Medulla oblongata (tissue), 1 donor: ENCODE data around the gene PI4KB.
A peak's percentile ranks its signal among the peaks of the same experiment; 100 is the strongest.
"Not testable (repeated sequence)": the region's sequence is repeated elsewhere in the genome, so short reads cannot be mapped to it uniquely, and the experiment has no call there.

Source experiments
- DNase-seq: peaks from one replicate; pipeline ENCODE4 v3.0.0-alpha.2; 2015; ENCODE audit errors: extremely low spot score

The PI4KB gene

GRCh38 chr1:151281225-151281968 is 45.8 kb downstream of the PI4KB start:
- peak; percentile 98 for DNase-seq

- DNase-seq: peak; percentile 53
Observed at GRCh38 chr1:151277249-151277648, 50.0 kb downstream of the PI4KB start.

- DNase-seq: not testable (repeated sequence)
Observed at GRCh38 chr1:151275341-151275740, 51.9 kb downstream of the PI4KB start.

GRCh38 chr1:151273924-151274466 is 53.2 kb downstream of the PI4KB start:
- no peak for DNase-seq

- DNase-seq: no peak
Observed at GRCh38 chr1:151267760-151268159, 59.5 kb downstream of the PI4KB start.

GRCh38 chr1:151266821-151267220 is 60.4 kb downstream of the PI4KB start:
- DNase-seq: no peak

GRCh38 chr1:151266315-151266714 is 60.9 kb downstream of the PI4KB start:
- no peak for DNase-seq

- no peak for DNase-seq
Observed at GRCh38 chr1:151265446-151266236, 61.6 kb downstream of the PI4KB start.

- no peak for DNase-seq
Observed at GRCh38 chr1:151259351-151259750, 67.9 kb downstream of the PI4KB start.

- no peak for DNase-seq
Observed at GRCh38 chr1:151255381-151255780, 71.8 kb downstream of the PI4KB start.

GRCh38 chr1:151254217-151255213 is 72.7 kb downstream of the PI4KB start, which contains the start of gene PSMD4:
TSS of gene PSMD4 (plus strand) at chr1:151254734. CDS start at chr1:151254783, 49 bp downstream.
- DNase-seq: peak; percentile 98

GRCh38 chr1:151251656-151252470 is 75.4 kb downstream of the PI4KB start:
- peak; percentile 79 for DNase-seq

- no peak for DNase-seq
Observed at GRCh38 chr1:151246786-151247185, 80.4 kb downstream of the PI4KB start.

GRCh38 chr1:151243683-151244216 is 83.5 kb downstream of the PI4KB start:
- no peak for DNase-seq

- no peak for DNase-seq
Observed at GRCh38 chr1:151242442-151242841, 84.8 kb downstream of the PI4KB start.
